SU-DHL-6 (cell line): ENCODE measurements around the gene THSD1.
A peak's percentile ranks its signal among the peaks of the same experiment; 100 is the strongest.

Experiments
- H2AFZ ChIP-seq: fragments of 200-600 bp; sonication (generic); 2 replicates; pipeline ENCODE4 v1.6.1; 2014; ENCODE audit warnings: low read depth, mild to moderate bottlenecking, moderate library complexity, mixed read lengths, antibody characterized with exemption, low read length; ENCODE audit not compliant: severe bottlenecking
- H3F3A ChIP-seq: fragments of 200-600 bp; shearing (Covaris generic); 2 replicates; pipeline ENCODE4 v1.6.0; 2016; ENCODE audit warnings: antibody characterized with exemption, mild to moderate bottlenecking; ENCODE audit not compliant: insufficient read depth
- H3K27ac ChIP-seq: fragments of 200-600 bp; sonication (generic); 2 replicates; pipeline ENCODE4 v1.5.1; 2016; ENCODE audit warnings: low read depth, mild to moderate bottlenecking, low read length, moderate library complexity, mixed read lengths
- H3K27me3 ChIP-seq: fragments of 200-600 bp; sonication (generic), shearing (Covaris generic); 2 replicates; pipeline ENCODE4 v1.6.0; 2014; ENCODE audit warnings: mild to moderate bottlenecking, low read length
- H3K36me3 ChIP-seq: fragments of 200-600 bp; sonication (generic); 2 replicates; pipeline ENCODE4 v1.6.1; 2014; ENCODE audit warnings: mild to moderate bottlenecking, low read length, mixed read lengths
- H3K4me2 ChIP-seq: fragments of 300-600, 200-600 bp; shearing (Covaris generic), sonication (generic); 2 replicates; pipeline ENCODE4 v1.6.0; 2014; ENCODE audit warnings: low read length, low read depth, mild to moderate bottlenecking; ENCODE audit not compliant: poor library complexity, severe bottlenecking
- H3K4me3 ChIP-seq: fragments of 200-600 bp; sonication (generic); 2 replicates; pipeline ENCODE4 v1.5.1; 2014; ENCODE audit warnings: antibody characterized with exemption, low read length, mild to moderate bottlenecking, mixed read lengths; ENCODE audit not compliant: insufficient read depth, poor library complexity, severe bottlenecking
- H3K79me2 ChIP-seq: fragments of 200-600 bp; sonication (generic); 2 replicates; pipeline ENCODE4 v1.6.1; 2014; ENCODE audit warnings: mild to moderate bottlenecking, low read length, moderate library complexity; ENCODE audit not compliant: insufficient read depth
- H3K9ac ChIP-seq: fragments of 200-600 bp; sonication (generic); 2 replicates; pipeline ENCODE4 v1.7.0; 2014; ENCODE audit warnings: mild to moderate bottlenecking, low read length
- H3K9me2 ChIP-seq: fragments of 200-600 bp; sonication (generic); replicated peaks from 2 replicates; pipeline ENCODE4 v1.6.1; 2014; ENCODE audit warnings: low read length; ENCODE audit not compliant: insufficient read depth
- H3K9me3 ChIP-seq: fragments of 200-600 bp; sonication (generic); 2 replicates; pipeline ENCODE4 v1.6.1; 2014; ENCODE audit warnings: low read length, mixed read lengths; ENCODE audit not compliant: insufficient read depth
- H4K20me1 ChIP-seq: fragments of 200-600 bp; sonication (generic); 2 replicates; pipeline ENCODE4 v1.6.1; 2014; ENCODE audit warnings: low read depth, mild to moderate bottlenecking, antibody characterized with exemption, low read length, moderate library complexity, mixed read lengths
- CTCF ChIP-seq: fragments of 200-600 bp; sonication (generic); IDR thresholded peaks from one replicate; pipeline ENCODE4 v1.5.1; 2017; ENCODE audit warnings: antibody characterized with exemption, mild to moderate bottlenecking, low read length, moderate library complexity; ENCODE audit not compliant: insufficient read depth, poor library complexity, severe bottlenecking
- EZH2phosphoT487 ChIP-seq: fragments of 200-600 bp; sonication (generic), shearing (Covaris generic); conservative IDR thresholded peaks from 2 replicates; pipeline ENCODE4 v1.6.1; 2018; ENCODE audit warnings: mild to moderate bottlenecking, antibody characterized with exemption, low read length, moderate library complexity, mixed read lengths

The THSD1 gene

GRCh38 chr13:52447815-52448552, 42.0 kb upstream of the THSD1 start:
- no peaks in the 10 kb centered on the region for H4K20me1 ChIP-seq
- no peak overlapping the region for H3K9ac ChIP-seq
- peak overlapping the region; percentile 98 for H3K4me2 ChIP-seq
- no peaks in the 10 kb centered on the region; the same call in 1 of the 2 replicates for H3F3A ChIP-seq
- H3K36me3 ChIP-seq, result no peaks in the 10 kb centered on the region
- TF ChIP-seq EZH2phosphoT487, result no peak
- no peak for TF ChIP-seq CTCF
- peaks cover 38% of the 10 kb centered on the region for H3K79me2 ChIP-seq
- no peaks in the 10 kb centered on the region for H3K27me3 ChIP-seq
- H3K9me2 ChIP-seq, result no peaks in the 10 kb centered on the region
- no peak overlapping the region for H3K27ac ChIP-seq
- H3K9me3 ChIP-seq, result no peaks in the 10 kb centered on the region
- H2AFZ ChIP-seq, result no peak overlapping the region
- H3K4me3 ChIP-seq, result no peak overlapping the region

- Histone ChIP-seq H3K27me3 (no peaks in the 10 kb centered on the region), H3K79me2 (peaks cover 44% of the 10 kb centered on the region), H4K20me1 (no peaks in the 10 kb centered on the region), H3K9ac (no peak overlapping the region), H3K27ac (no peak overlapping the region), H3K9me2 (no peaks in the 10 kb centered on the region), H3F3A (no peaks in the 10 kb centered on the region; the same call in 1 of the 2 replicates), H3K4me2 (no peak overlapping the region), H3K4me3 (no peak overlapping the region), H3K36me3 (no peaks in the 10 kb centered on the region), H3K9me3 (no peaks in the 10 kb centered on the region), H2AFZ (no peak overlapping the region)
- no peak for TF ChIP-seq EZH2phosphoT487
- TF ChIP-seq CTCF, result no peak
Observed at GRCh38 chr13:52447354-52447753, 41.4 kb upstream of the THSD1 start.

- Histone ChIP-seq H3K79me2 (peaks cover 48% of the 10 kb centered on the region), H3F3A (no peaks in the 10 kb centered on the region; the same call in 1 of the 2 replicates), H3K4me2 (no peak overlapping the region), H3K9ac (no peak overlapping the region), H3K36me3 (no peaks in the 10 kb centered on the region), H3K9me2 (no peaks in the 10 kb centered on the region), H3K9me3 (no peaks in the 10 kb centered on the region), H3K4me3 (no peak overlapping the region), H3K27ac (no peak overlapping the region), H4K20me1 (no peaks in the 10 kb centered on the region), H3K27me3 (no peaks in the 10 kb centered on the region), H2AFZ (no peak overlapping the region)
- no peak for TF ChIP-seq EZH2phosphoT487
- no peak for TF ChIP-seq CTCF
Observed at GRCh38 chr13:52446265-52446664, 40.3 kb upstream of the THSD1 start.
